SK-N-MC (cell line): ENCODE measurements around the gene ANO6.

Experiments used
- EZH2 ChIP-seq: fragments of 200-600 bp; sonication (generic); IDR thresholded peaks from one replicate; pipeline ENCODE4 v1.6.1; 2017; ENCODE audit warnings: antibody characterized with exemption
- POLR2AphosphoS5 ChIP-seq: IDR thresholded peaks from 2 replicates; pipeline ENCODE4 v1.6.1; 2012; ENCODE audit warnings: mild to moderate bottlenecking, low read depth, low read length, borderline replicate concordance

GRCh38 chr12:45435945-45436710 is 220.2 kb downstream of the ANO6 start:
- TF ChIP-seq POLR2AphosphoS5 (no peak), EZH2 (no peak)
